GM23248 (cell line): Measurements from ENCODE around the gene PRICKLE2.

Experiments
- EZH2 ChIP-seq: fragments of 200-600 bp; sonication (generic); IDR thresholded peaks from 2 replicates; pipeline ENCODE4 v1.6.1; 2018; ENCODE audit warnings: antibody characterized with exemption, mild to moderate bottlenecking; ENCODE audit not compliant: insufficient read depth, poor library complexity, severe bottlenecking
- EZH2phosphoT487 ChIP-seq: fragments of 200-600 bp; sonication (generic); IDR thresholded peaks from 2 replicates; pipeline ENCODE4 v1.6.1; 2018; ENCODE audit warnings: antibody characterized with exemption, moderate library complexity, mild to moderate bottlenecking, low read depth; ENCODE audit not compliant: insufficient read depth

DNA sequence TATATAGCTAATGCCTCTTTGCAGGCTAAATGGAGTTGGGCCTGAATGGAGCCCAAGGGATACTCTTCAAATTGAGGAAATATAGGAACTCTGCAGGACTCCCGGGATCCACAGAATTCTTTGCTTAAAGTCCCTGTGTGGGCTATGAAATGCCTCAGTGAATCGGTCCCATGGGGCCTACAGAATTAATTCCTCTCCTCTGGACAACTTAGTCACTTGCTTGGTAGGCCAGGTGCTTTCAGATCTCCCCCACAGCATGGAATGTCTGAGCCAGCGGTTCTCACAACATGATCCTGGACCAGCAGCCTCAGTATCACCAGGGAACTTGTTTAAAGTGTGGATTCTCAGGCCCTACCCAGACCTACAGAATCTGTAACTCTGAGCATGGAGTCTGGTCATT lies 15.1 kb upstream of the PRICKLE2 start:
- TF ChIP-seq EZH2, result no peak
- no peak for TF ChIP-seq EZH2phosphoT487
